ENCODE results near the gene ABCD1. TPM values are rescaled to one million over a fixed set of nuclear protein-coding genes. Genes with fewer than 3 reads are reported as not detected.

ABCD1 gene
- total and polyA plus RNA-seq, 9 of the 15 experiments (the other 6 are each of a cell fraction or from before 2014, with no cell fraction given), result 0.07 to 6.9 (median 2.2) TPM

- peak; percentile 25; the same call in 1 of the 2 replicates for TF ChIP-seq MAX (CRISPR knock-in tag; IDR thresholded peaks at IDR 0.05)
- peak; percentile 16 for TF ChIP-seq CCNT2 (IDR thresholded peaks at IDR 0.05; ENCODE audit: borderline replicate concordance, extremely low read depth, insufficient read length, low read depth, low read length)
- 0 out of 2 replicates have a peak, but pooled peaks have one; percentile 7 for TF ChIP-seq ZBED1 (IDR thresholded peaks at IDR 0.05)
- TF ChIP-seq RCOR1 (IDR thresholded peaks at IDR 0.05; ENCODE audit: borderline replicate concordance in 1 of 2, low read depth in 2 of 2, low read length in 2 of 2), result peak in 1 of 2 experiments; percentile 36; a peak in 1 of 4 replicates
- peak; percentile 66 for TF ChIP-seq L3MBTL2 (IDR thresholded peaks at IDR 0.05)
- TF ChIP-seq HMGN3 (IDR thresholded peaks at IDR 0.05; ENCODE audit: borderline replicate concordance, extremely low read depth, insufficient read length, low read depth, low read length), result peak; percentile 52
- TF ChIP-seq MNT (conservative IDR thresholded peaks at IDR 0.05), result peak; percentile 72
- peak; percentile 78 for TF ChIP-seq EGR1 (conservative IDR thresholded peaks at IDR 0.05)
- TF ChIP-seq SRF (CRISPR knock-in tag; IDR thresholded peaks at IDR 0.05), result 0 out of 4 replicates have a peak, but pooled peaks of 1 of the 2 experiments have one; percentile 35
- peak; percentile 80 to 87; a peak in 3 of 4 replicates for TF ChIP-seq UBTF (IDR thresholded peaks at IDR 0.05; ENCODE audit: borderline replicate concordance in 1 of 2, low read depth in 2 of 2, low read length in 2 of 2)
- no peak for TF ChIP-seq ZNF3 (CRISPR knock-in tag; IDR thresholded peaks at IDR 0.05)
- peak; percentile 53; the same call in 1 of the 2 replicates for TF ChIP-seq EP400 (IDR thresholded peaks at IDR 0.05)
- TF ChIP-seq SUPT5H (IDR thresholded peaks at IDR 0.05), result peak; percentile 7; the same call in 1 of the 2 replicates
- TF ChIP-seq HMG20A (CRISPR knock-in tag; conservative IDR thresholded peaks at IDR 0.05), result no peak
- TF ChIP-seq ZNF175 (CRISPR knock-in tag; IDR thresholded peaks at IDR 0.05; ENCODE audit: low read depth), result no peak
- TF ChIP-seq ETV1 (tag; conservative IDR thresholded peaks at IDR 0.05; ENCODE audit: low read depth), result 0 out of 2 replicates have a peak, but pooled peaks have one; percentile 32
- TF ChIP-seq MTA3 (IDR thresholded peaks at IDR 0.05; ENCODE audit: borderline replicate concordance), result no peak
- TF ChIP-seq SRSF7 (optimal IDR thresholded peaks at IDR 0.05; ENCODE audit: low read depth, low read length), result no peak
- peak; percentile 24; the same call in 1 of the 2 replicates for TF ChIP-seq ETV5 (CRISPR knock-in tag; IDR thresholded peaks at IDR 0.05; ENCODE audit: low read depth)
- peak; percentile 12; the same call in 1 of the 2 replicates for TF ChIP-seq SP1 (CRISPR knock-in tag; IDR thresholded peaks at IDR 0.05)
- TF ChIP-seq ZFX (CRISPR knock-in tag; IDR thresholded peaks at IDR 0.05), result peak; percentile 79
- TF ChIP-seq USF2 (CRISPR knock-in tag; IDR thresholded peaks at IDR 0.05), result 0 out of 2 replicates have a peak, but pooled peaks have one; percentile 8
Observed at GRCh38 chrX:153723351-153724251, 1.1 kb upstream of the ABCD1 start (continued).
